SU-DHL-6 (cell line): ENCODE results near the gene GPAT3.

Experiments used
- EZH2phosphoT487 ChIP-seq: fragments of 200-600 bp; sonication (generic), shearing (Covaris generic); conservative IDR thresholded peaks from 2 replicates; pipeline ENCODE4 v1.6.1; 2018; ENCODE audit warnings: mild to moderate bottlenecking, antibody characterized with exemption, low read length, moderate library complexity, mixed read lengths
- TF ChIP-seq, protein P1 (sequence below): fragments of 200-600 bp; sonication (generic); IDR thresholded peaks from one replicate; pipeline ENCODE4 v1.5.1; 2017; ENCODE audit warnings: antibody characterized with exemption, mild to moderate bottlenecking, low read length, moderate library complexity; ENCODE audit not compliant: insufficient read depth, poor library complexity, severe bottlenecking

DNA sequence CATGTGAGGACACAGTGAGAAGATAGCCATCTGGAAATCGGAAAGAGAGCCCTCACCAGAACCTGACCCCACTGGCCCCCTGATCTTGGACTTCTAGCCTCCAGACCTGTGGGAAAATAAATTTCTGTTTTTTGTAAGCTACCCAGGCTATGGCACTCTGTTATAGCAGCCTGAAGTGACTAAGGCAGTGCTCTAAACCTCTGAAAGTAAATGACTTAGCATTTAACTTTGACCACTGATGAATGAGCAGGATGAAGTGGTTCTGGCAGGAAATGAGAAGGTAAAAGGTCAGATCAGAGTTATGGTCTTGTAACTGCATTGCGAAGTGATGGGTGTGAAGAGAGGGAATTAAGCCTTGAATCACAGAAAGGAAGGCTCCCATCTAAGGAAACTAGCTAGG is 17.0 kb downstream of the GPAT3 start:
- TF ChIP-seq, protein P1, sequence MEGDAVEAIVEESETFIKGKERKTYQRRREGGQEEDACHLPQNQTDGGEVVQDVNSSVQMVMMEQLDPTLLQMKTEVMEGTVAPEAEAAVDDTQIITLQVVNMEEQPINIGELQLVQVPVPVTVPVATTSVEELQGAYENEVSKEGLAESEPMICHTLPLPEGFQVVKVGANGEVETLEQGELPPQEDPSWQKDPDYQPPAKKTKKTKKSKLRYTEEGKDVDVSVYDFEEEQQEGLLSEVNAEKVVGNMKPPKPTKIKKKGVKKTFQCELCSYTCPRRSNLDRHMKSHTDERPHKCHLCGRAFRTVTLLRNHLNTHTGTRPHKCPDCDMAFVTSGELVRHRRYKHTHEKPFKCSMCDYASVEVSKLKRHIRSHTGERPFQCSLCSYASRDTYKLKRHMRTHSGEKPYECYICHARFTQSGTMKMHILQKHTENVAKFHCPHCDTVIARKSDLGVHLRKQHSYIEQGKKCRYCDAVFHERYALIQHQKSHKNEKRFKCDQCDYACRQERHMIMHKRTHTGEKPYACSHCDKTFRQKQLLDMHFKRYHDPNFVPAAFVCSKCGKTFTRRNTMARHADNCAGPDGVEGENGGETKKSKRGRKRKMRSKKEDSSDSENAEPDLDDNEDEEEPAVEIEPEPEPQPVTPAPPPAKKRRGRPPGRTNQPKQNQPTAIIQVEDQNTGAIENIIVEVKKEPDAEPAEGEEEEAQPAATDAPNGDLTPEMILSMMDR = no peak
- TF ChIP-seq EZH2phosphoT487 = no peak
